ENCODE measurements around the gene HOXA4. TPM values are rescaled to one million over a fixed set of nuclear protein-coding genes. Genes with fewer than 3 reads are reported as not detected.

HOXA4 gene
- total RNA-seq, 2 experiments from 2014 or later = not detected

- no peak for ATAC-seq (ENCODE audit: poor library complexity)
- H3K27ac ChIP-seq (ENCODE audit: low read depth in 1 of 2, low read length in 2 of 2) = no peak overlapping the region
- H3K4me3 ChIP-seq (ENCODE audit: low read length) = no peak overlapping the region
- H3K4me1 Mint-ChIP-seq (ENCODE audit: low read depth) = peaks cover 33% of the 10 kb centered on the region
- H3K9me3 ChIP-seq (ENCODE audit: control insufficient read depth in 1 of 2, insufficient read depth in 1 of 2, low read length in 2 of 2) = peaks cover 0 to 62% of the 10 kb centered on the region in 2 experiments
- no peaks in the 10 kb centered on the region for H3K36me3 Mint-ChIP-seq (ENCODE audit: low read depth)
- DNase-seq = no peak
- H3K4me3 Mint-ChIP-seq = no peak overlapping the region
- no peak for TF ChIP-seq CTCF (IDR thresholded peaks at IDR 0.05)
- H3K9me3 Mint-ChIP-seq = no peaks in the 10 kb centered on the region
- ChIA-PET POLR2A (interaction anchor here (1.1 kb wide), 2 partner anchors 13 to 35 kb away, joined by 3 read pairs; no protein-coding TSS in a partner anchor), CTCF (interaction anchor here (1.8 to 4.0 kb wide), 3 partner anchors 13 to 780 kb away, joined by 4 to 51 read pairs (median 10); no protein-coding TSS in a partner anchor)
- H3K27me3 Mint-ChIP-seq = peaks cover 89% of the 10 kb centered on the region
- peaks cover 43% of the 10 kb centered on the region for H3K4me1 ChIP-seq (ENCODE audit: insufficient read depth, low read length)
- no peak overlapping the region for H3K27ac Mint-ChIP-seq
- intact Hi-C loops (cut with DNase I, micrococcal nuclease) = no loop called here
- H3K36me3 ChIP-seq (ENCODE audit: insufficient read depth, low read length) = no peaks in the 10 kb centered on the region
- H3K27me3 ChIP-seq (ENCODE audit: control insufficient read depth in 1 of 2, insufficient read depth in 2 of 2, low read length in 2 of 2) = peaks cover 81 to 87% of the 10 kb centered on the region in 2 experiments
These were observed 18.4 kb upstream of the HOXA4 start for GRCh38 chr7:27148756-27149641.

- no peak overlapping the region for H3K27ac Mint-ChIP-seq
- peaks cover 32% of the 10 kb centered on the region for H3K4me1 Mint-ChIP-seq (ENCODE audit: low read depth)
- no peaks in the 10 kb centered on the region for H3K9me3 Mint-ChIP-seq
- peak overlapping the region; percentile 65 for H3K4me3 Mint-ChIP-seq
- TF ChIP-seq CTCF (IDR thresholded peaks at IDR 0.05) = no peak
- Histone ChIP-seq H3K27me3 (ENCODE audit: control insufficient read depth in 1 of 2, insufficient read depth in 2 of 2, low read length in 2 of 2) (peaks cover 73 to 86% of the 10 kb centered on the region in 2 experiments), H3K36me3 (ENCODE audit: insufficient read depth, low read length) (no peaks in the 10 kb centered on the region), H3K4me1 (ENCODE audit: insufficient read depth, low read length) (peaks cover 42% of the 10 kb centered on the region), H3K4me3 (ENCODE audit: low read length) (no peak overlapping the region), H3K27ac (ENCODE audit: low read depth in 1 of 2, low read length in 2 of 2) (no peak overlapping the region), H3K9me3 (ENCODE audit: control insufficient read depth in 1 of 2, insufficient read depth in 1 of 2, low read length in 2 of 2) (peaks cover 0 to 61% of the 10 kb centered on the region in 2 experiments)
- peaks cover 83% of the 10 kb centered on the region for H3K27me3 Mint-ChIP-seq
- no peak for ATAC-seq (ENCODE audit: poor library complexity)
- ChIA-PET CTCF (interaction anchor here (1.8 to 4.0 kb wide), 2 partner anchors 14 to 779 kb away, joined by 4 to 51 read pairs; no protein-coding TSS in a partner anchor), POLR2A (interaction anchor here (0.9 to 1.1 kb wide), 3 partner anchors 14 to 35 kb away, joined by 3 read pairs; no protein-coding TSS in a partner anchor)
- intact Hi-C loops (cut with DNase I, micrococcal nuclease) = no loop called here
- no peaks in the 10 kb centered on the region for H3K36me3 Mint-ChIP-seq (ENCODE audit: low read depth)
- peak in 1 of 14 experiments; percentile 32 for DNase-seq
These were observed 17.6 kb upstream of the HOXA4 start for GRCh38 chr7:27148031-27148755.

All from CD4-positive, alpha-beta T cell (primary cell).